ENCODE measurements around the gene NMT2. TPM values are rescaled to one million over a fixed set of nuclear protein-coding genes. Genes with fewer than 3 reads are reported as not detected.

The NMT2 gene
- total RNA-seq, 2 experiments from 2014 or later: 0.72 to 0.82 TPM

DNA sequence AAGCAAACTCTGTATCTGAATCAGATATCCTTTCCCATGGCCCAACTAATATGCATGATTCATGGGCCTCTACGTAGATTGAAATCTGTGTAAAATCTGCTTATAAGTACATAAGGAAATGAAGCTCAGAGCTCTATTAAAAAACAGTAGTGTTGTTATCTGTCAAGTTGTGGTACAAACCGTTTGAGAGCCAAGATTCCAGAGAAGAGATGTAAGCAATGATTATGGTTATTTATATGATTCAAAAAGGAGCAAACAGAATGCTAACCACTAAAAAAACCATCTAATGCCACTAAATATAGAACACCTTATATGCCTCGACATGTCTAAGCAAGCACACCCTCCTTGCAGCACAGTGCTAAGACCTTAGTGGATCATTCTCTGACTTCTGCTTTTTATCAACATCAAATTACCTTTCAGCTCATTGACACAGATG lies 44.7 kb downstream of the NMT2 start:
- intact Hi-C loops (cut with micrococcal nuclease; ENCODE audit: unreplicated experiment): no loop called here
- no peaks in the 10 kb centered on the region for H3K79me2 ChIP-seq (ENCODE audit: insufficient read depth, low read depth, low read length)
- H3K4me2 ChIP-seq (ENCODE audit: low read length): no peak overlapping the region
- H3K4me3 ChIP-seq (ENCODE audit: low read depth, low read length, poor library complexity, severe bottlenecking): no peak overlapping the region
- BruUV-seq (replicated peaks): no TSS peak
- H3K9me2 ChIP-seq (ENCODE audit: insufficient read depth, low read length): no peaks in the 10 kb centered on the region
- no peak overlapping the region for H2AFZ ChIP-seq (ENCODE audit: low read length)
- TF ChIP-seq CTCF (conservative IDR thresholded peaks at IDR 0.05; ENCODE audit: low read length): no peak
- no peak for TF ChIP-seq EZH2phosphoT487 (IDR thresholded peaks at IDR 0.05; ENCODE audit: borderline replicate concordance, low read depth, low read length)
- DNase-seq (ENCODE audit: low spot score): no peak
- ChIA-PET CTCF (ENCODE audit: unreplicated experiment) (no interaction called here), POLR2A (interaction anchor here (0.6 to 0.9 kb wide), 5 partner anchors 20 to 645 kb away, joined by 3 to 4 read pairs (median 3); no protein-coding TSS in a partner anchor)
- no peaks in the 10 kb centered on the region for H3K9me3 ChIP-seq (ENCODE audit: low read length)
- no peaks in the 10 kb centered on the region for H4K20me1 ChIP-seq (ENCODE audit: insufficient read depth, low read length)
- H3K27ac ChIP-seq (ENCODE audit: low read depth, low read length, poor library complexity, severe bottlenecking): no peak overlapping the region
- H3K36me3 ChIP-seq (ENCODE audit: insufficient read depth, low read length): no peaks in the 10 kb centered on the region
- no peaks in the 10 kb centered on the region for H3K4me1 ChIP-seq (ENCODE audit: insufficient read depth, low read length, poor library complexity, severe bottlenecking)

- Histone ChIP-seq H3K4me2 (ENCODE audit: low read length) (no peak overlapping the region), H2AFZ (ENCODE audit: low read length) (no peak overlapping the region), H3K9me2 (ENCODE audit: insufficient read depth, low read length) (no peaks in the 10 kb centered on the region), H3K4me3 (ENCODE audit: low read depth, low read length, poor library complexity, severe bottlenecking) (no peak overlapping the region), H3K9me3 (ENCODE audit: low read length) (no peaks in the 10 kb centered on the region), H4K20me1 (ENCODE audit: insufficient read depth, low read length) (no peaks in the 10 kb centered on the region), H3K36me3 (ENCODE audit: insufficient read depth, low read length) (no peaks in the 10 kb centered on the region), H3K79me2 (ENCODE audit: insufficient read depth, low read depth, low read length) (no peaks in the 10 kb centered on the region), H3K27ac (ENCODE audit: low read depth, low read length, poor library complexity, severe bottlenecking) (no peak overlapping the region), H3K4me1 (ENCODE audit: insufficient read depth, low read length, poor library complexity, severe bottlenecking) (no peaks in the 10 kb centered on the region)
- CTCF ChIA-PET (ENCODE audit: unreplicated experiment): no interaction called here
- no peak for DNase-seq (ENCODE audit: low spot score)
- intact Hi-C loops (cut with micrococcal nuclease; ENCODE audit: unreplicated experiment): no loop called here
- no peak for TF ChIP-seq EZH2phosphoT487 (IDR thresholded peaks at IDR 0.05; ENCODE audit: borderline replicate concordance, low read depth, low read length)
- TF ChIP-seq CTCF (conservative IDR thresholded peaks at IDR 0.05; ENCODE audit: low read length): no peak
- BruUV-seq (replicated peaks): no TSS peak
- POLR2A ChIA-PET: interaction anchor here (0.6 to 1.6 kb wide), 3 partner anchors 11 to 69 kb away, joined by 3 to 4 read pairs (median 3); no protein-coding TSS in a partner anchor
Measured at GRCh38 chr10:15122477-15123030, 45.9 kb downstream of the NMT2 start.

- Histone ChIP-seq H4K20me1 (ENCODE audit: insufficient read depth, low read length) (no peaks in the 10 kb centered on the region), H3K4me3 (ENCODE audit: low read depth, low read length, poor library complexity, severe bottlenecking) (no peak overlapping the region), H2AFZ (ENCODE audit: low read length) (no peak overlapping the region), H3K9me3 (ENCODE audit: low read length) (no peaks in the 10 kb centered on the region), H3K4me2 (ENCODE audit: low read length) (no peak overlapping the region), H3K27ac (ENCODE audit: low read depth, low read length, poor library complexity, severe bottlenecking) (no peak overlapping the region), H3K9me2 (ENCODE audit: insufficient read depth, low read length) (no peaks in the 10 kb centered on the region), H3K79me2 (ENCODE audit: insufficient read depth, low read depth, low read length) (no peaks in the 10 kb centered on the region), H3K36me3 (ENCODE audit: insufficient read depth, low read length) (no peaks in the 10 kb centered on the region), H3K4me1 (ENCODE audit: insufficient read depth, low read length, poor library complexity, severe bottlenecking) (no peaks in the 10 kb centered on the region)
- no peak for TF ChIP-seq CTCF (conservative IDR thresholded peaks at IDR 0.05; ENCODE audit: low read length)
- TF ChIP-seq EZH2phosphoT487 (IDR thresholded peaks at IDR 0.05; ENCODE audit: borderline replicate concordance, low read depth, low read length): no peak
- DNase-seq (ENCODE audit: low spot score): no peak
- no TSS peak for BruUV-seq (replicated peaks)
- ChIA-PET CTCF (ENCODE audit: unreplicated experiment) (no interaction called here), POLR2A (interaction anchor here (0.6 to 1.6 kb wide), 3 partner anchors 12 to 70 kb away, joined by 3 to 4 read pairs (median 3); no protein-coding TSS in a partner anchor)
- intact Hi-C loops (cut with micrococcal nuclease; ENCODE audit: unreplicated experiment): no loop called here
Measured at GRCh38 chr10:15121707-15122106, 46.8 kb downstream of the NMT2 start.
